Measurements from ENCODE around the gene RNF217.

- no peak for TF ChIP-seq ZNF8 (CRISPR knock-in tag; IDR thresholded peaks at IDR 0.05)
- no peak for TF ChIP-seq ZNF70 (CRISPR knock-in tag; IDR thresholded peaks at IDR 0.05)
- TF ChIP-seq RARB (CRISPR knock-in tag; IDR thresholded peaks at IDR 0.05), result no peak
- no peak for TF ChIP-seq SNAI2 (CRISPR knock-in tag; IDR thresholded peaks at IDR 0.05)
- TF ChIP-seq ISL1 (CRISPR knock-in tag; IDR thresholded peaks at IDR 0.05), result no peak
These were observed 33.4 kb upstream of the RNF217 start for GRCh38 chr6:124928851-124929250.

Measured in SK-N-SH treated with all-trans-retinoic acid at 6 μM for 48 hours (cell line).